K562 (cell line): Measurements from ENCODE around the gene HDLBP. TPM values are rescaled to one million over a fixed set of nuclear protein-coding genes. Genes with fewer than 3 reads are reported as not detected.

Source experiments
- ADNP ChIP-seq: fragments of 200-800 bp; sonication (Bioruptor generic); IDR thresholded peaks from 2 replicates; pipeline ENCODE4 v1.6.1; 2016; ENCODE audit warnings: missing genetic modification characterization, missing compliant biosample characterization
- CREB3 ChIP-seq: fragments of 450-650 bp; conservative IDR thresholded peaks from 2 replicates; pipeline ENCODE4 v1.6.1; 2016; ENCODE audit warnings: missing genetic modification characterization, low read depth, mild to moderate bottlenecking, missing compliant biosample characterization, moderate library complexity
- E2F5 ChIP-seq: sonication (generic); formaldehyde crosslinking; IDR thresholded peaks from 2 replicates; pipeline ENCODE4 v1.8.0; 2022; ENCODE audit warnings: mild to moderate bottlenecking, missing genetic modification reagents
- GTF2F1 ChIP-seq: IDR thresholded peaks from 2 replicates; pipeline ENCODE4 v1.6.1; 2011; ENCODE audit warnings: low read depth, low read length, improper control_type of control experiment
- KLF16 ChIP-seq: IDR thresholded peaks from 2 replicates; pipeline ENCODE4 v1.6.1; 2016; ENCODE audit warnings: antibody characterized with exemption
- MEIS2 ChIP-seq: fragments of 450-650 bp; IDR thresholded peaks from 2 replicates; pipeline ENCODE4 v1.6.1; 2014; ENCODE audit warnings: mild to moderate bottlenecking; ENCODE audit not compliant: partially characterized antibody
- NFE2L1 ChIP-seq: fragments of 450-650 bp; IDR thresholded peaks from 2 replicates; pipeline ENCODE4 v1.6.1; 2016; ENCODE audit warnings: missing genetic modification characterization, low read depth, mild to moderate bottlenecking, missing compliant biosample characterization, moderate library complexity, borderline replicate concordance
- POLR2AphosphoS5 ChIP-seq: IDR thresholded peaks from 2 replicates; pipeline ENCODE4 v1.6.1; 2011; ENCODE audit warnings: mild to moderate bottlenecking, low read depth, low read length, moderate library complexity; ENCODE audit not compliant: control insufficient read depth, insufficient read depth
- SMAD1 ChIP-seq: fragments of 150-350 bp; IDR thresholded peaks from 2 replicates; pipeline ENCODE4 v1.6.1; 2014; ENCODE audit warnings: low read length, low read depth; ENCODE audit not compliant: partially characterized antibody
- ZBTB8A ChIP-seq: fragments of 450-650 bp; IDR thresholded peaks from 2 replicates; pipeline ENCODE4 v1.6.1; 2018; ENCODE audit warnings: mild to moderate bottlenecking, moderate library complexity; ENCODE audit not compliant: partially characterized antibody
- ZFP30 ChIP-seq: fragments of 250-450 bp; sonication (Bioruptor Pico); IDR thresholded peaks from 2 replicates; pipeline ENCODE4 v1.8.0; 2022; ENCODE audit warnings: moderate library complexity, mild to moderate bottlenecking, inconsistent platforms, borderline replicate concordance
- ZFX ChIP-seq: sonication (generic); formaldehyde crosslinking; IDR thresholded peaks from 2 replicates; pipeline ENCODE4 v1.8.0; 2022; ENCODE audit warnings: mild to moderate bottlenecking, missing genetic modification reagents, moderate library complexity
- ZKSCAN1 ChIP-seq: fragments of 150-350 bp; IDR thresholded peaks from 2 replicates; pipeline ENCODE4 v1.6.1; 2016; ENCODE audit warnings: low read depth, low read length
- ZNF583 ChIP-seq: fragments of 250-450 bp; sonication (Bioruptor Pico); IDR thresholded peaks from 2 replicates; pipeline ENCODE4 v1.4.0; 2020
- ZNF584 ChIP-seq: fragments of 200-800 bp; sonication (Bioruptor generic); IDR thresholded peaks from 2 replicates; pipeline ENCODE4 v1.6.1; 2016; ENCODE audit warnings: low read depth, mild to moderate bottlenecking, missing genetic modification characterization, missing compliant biosample characterization
- polyA plus RNA-seq, 8 experiments: library from polyadenylated mRNA; depleted of rRNA in 4 of 8; stranded (reverse) in 5 of 8; unstranded in 3 of 8; fragments of >200 nt; fragmentation: Nextera tagmentation in 2 of 8; fragmentation: Illumina TruSeq in 1 of 8; extraction: Ambion mirVana in 2 of 8; extraction: Trizol in 1 of 8; gene quantifications; 2 replicates each; pipeline versions ENCODE4 v1.2.1 to v1.2.3, GENCODE V29; 2011 to 2014; ENCODE audit warnings: inconsistent platforms in 1 of 8, missing spikeins in 1 of 8
- total RNA-seq, 7 experiments: library from RNA; depleted of rRNA in 6 of 7; stranded (reverse); fragments of >200 nt in 6 of 7; fragmentation: Illumina TruSeq in 2 of 7; extraction: Trizol in 2 of 7; gene quantifications; 2 replicates each; pipeline versions ENCODE4 v1.2.1 to v1.2.3, GENCODE V29; 2011 to 2021; ENCODE audit warnings: low replicate concordance in 1 of 7
- TF ChIP-seq, protein P1 (sequence below), 2 experiments: IDR thresholded peaks in 1 of 2; conservative IDR thresholded peaks in 1 of 2; 2 replicates each; pipeline ENCODE4 v1.6.1; 2016; ENCODE audit warnings: low read depth in 2 of 2, mild to moderate bottlenecking in 1 of 2, missing compliant biosample characterization in 1 of 2, missing genetic modification characterization in 1 of 2, moderate library complexity in 1 of 2
- TF ChIP-seq, protein P2 (sequence below), 2 experiments: fragments of 450-650 bp; IDR thresholded peaks; 2 replicates each; pipeline ENCODE4 v1.6.1; 2016
- TF ChIP-seq, protein P3 (sequence below), 3 experiments: fragments of 200-800 bp in 1 of 3; sonication (Bioruptor generic) in 1 of 3; sonication (generic) in 1 of 3; formaldehyde crosslinking in 1 of 3; IDR thresholded peaks; 2 replicates each; pipeline versions ENCODE4 v1.6.1 to v1.8.0; 2016 to 2022; ENCODE audit warnings: mild to moderate bottlenecking in 2 of 3, missing compliant biosample characterization in 2 of 3, missing genetic modification characterization in 2 of 3, missing genetic modification reagents in 1 of 3

The HDLBP gene
- total and polyA plus RNA-seq, 9 of the 15 experiments (the other 6 are each of a cell fraction or from before 2014, with no cell fraction given) = 24.4 to 378 (median 146) TPM

GRCh38 chr2:241355983-241356870 lies 40.8 kb upstream of the HDLBP start, which contains the start of gene FARP2 (continued):
- TF ChIP-seq SMAD1 = peak; percentile 73
- no peak for TF ChIP-seq ZBTB8A
- TF ChIP-seq POLR2AphosphoS5 = peak; percentile 69; the same call in 1 of the 2 replicates
- TF ChIP-seq, protein P1, sequence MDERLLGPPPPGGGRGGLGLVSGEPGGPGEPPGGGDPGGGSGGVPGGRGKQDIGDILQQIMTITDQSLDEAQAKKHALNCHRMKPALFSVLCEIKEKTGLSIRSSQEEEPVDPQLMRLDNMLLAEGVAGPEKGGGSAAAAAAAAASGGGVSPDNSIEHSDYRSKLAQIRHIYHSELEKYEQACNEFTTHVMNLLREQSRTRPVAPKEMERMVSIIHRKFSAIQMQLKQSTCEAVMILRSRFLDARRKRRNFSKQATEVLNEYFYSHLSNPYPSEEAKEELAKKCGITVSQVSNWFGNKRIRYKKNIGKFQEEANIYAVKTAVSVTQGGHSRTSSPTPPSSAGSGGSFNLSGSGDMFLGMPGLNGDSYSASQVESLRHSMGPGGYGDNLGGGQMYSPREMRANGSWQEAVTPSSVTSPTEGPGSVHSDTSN (CRISPR knock-in tag; IDR thresholded peaks at IDR 0.05; ENCODE audit: low read depth) = no peak
- TF ChIP-seq, protein P1 (tag; conservative IDR thresholded peaks at IDR 0.05; ENCODE audit: low read depth) = no peak
- TF ChIP-seq KLF16 = no peak
- no peak for TF ChIP-seq GTF2F1
- peak; percentile 90 for TF ChIP-seq ZFX
- peak; percentile 70 for TF ChIP-seq MEIS2
- TF ChIP-seq E2F5 (CRISPR knock-in tag) = no peak
- TF ChIP-seq, protein P2, sequence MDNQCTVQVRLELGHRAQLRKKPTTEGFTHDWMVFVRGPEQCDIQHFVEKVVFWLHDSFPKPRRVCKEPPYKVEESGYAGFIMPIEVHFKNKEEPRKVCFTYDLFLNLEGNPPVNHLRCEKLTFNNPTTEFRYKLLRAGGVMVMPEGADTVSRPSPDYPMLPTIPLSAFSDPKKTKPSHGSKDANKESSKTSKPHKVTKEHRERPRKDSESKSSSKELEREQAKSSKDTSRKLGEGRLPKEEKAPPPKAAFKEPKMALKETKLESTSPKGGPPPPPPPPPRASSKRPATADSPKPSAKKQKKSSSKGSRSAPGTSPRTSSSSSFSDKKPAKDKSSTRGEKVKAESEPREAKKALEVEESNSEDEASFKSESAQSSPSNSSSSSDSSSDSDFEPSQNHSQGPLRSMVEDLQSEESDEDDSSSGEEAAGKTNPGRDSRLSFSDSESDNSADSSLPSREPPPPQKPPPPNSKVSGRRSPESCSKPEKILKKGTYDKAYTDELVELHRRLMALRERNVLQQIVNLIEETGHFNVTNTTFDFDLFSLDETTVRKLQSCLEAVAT (IDR thresholded peaks at IDR 0.05) = no peak
- TF ChIP-seq ZNF583 = no peak
- TF ChIP-seq ZFP30 (CRISPR knock-in tag) = no peak
- no peak for TF ChIP-seq ZKSCAN1
- TF ChIP-seq, protein P3, sequence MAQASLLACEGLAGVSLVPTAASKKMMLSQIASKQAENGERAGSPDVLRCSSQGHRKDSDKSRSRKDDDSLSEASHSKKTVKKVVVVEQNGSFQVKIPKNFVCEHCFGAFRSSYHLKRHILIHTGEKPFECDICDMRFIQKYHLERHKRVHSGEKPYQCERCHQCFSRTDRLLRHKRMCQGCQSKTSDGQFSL (CRISPR knock-in tag; IDR thresholded peaks at IDR 0.05) = peak; percentile 95
- TF ChIP-seq, protein P3 (tag; IDR thresholded peaks at IDR 0.05) = no peak
- no peak for TF ChIP-seq ADNP (tag)
- TF ChIP-seq CREB3 (tag) = no peak
- TF ChIP-seq ZNF584 (CRISPR knock-in tag) = no peak
- no peak for TF ChIP-seq NFE2L1
